NB4 (cell line): ENCODE results near the gene HS3ST3A1.
A peak's percentile ranks its signal among the peaks of the same experiment; 100 is the strongest.

Experiments used
- DNase-seq: peaks from one replicate; pipeline ENCODE4 v3.0.0; 2010; ENCODE audit warnings: low read depth
- H3K4me3 ChIP-seq: one replicate; pipeline ENCODE4 v1.5.1; 2011; ENCODE audit warnings: mild to moderate bottlenecking, low read depth, low read length, moderate library complexity
- CTCF ChIP-seq: IDR thresholded peaks from one replicate; pipeline ENCODE4 v1.5.1; 2012; ENCODE audit warnings: low read depth, low read length
- MAX ChIP-seq: IDR thresholded peaks from 2 replicates; pipeline ENCODE4 v1.6.1; 2011; ENCODE audit warnings: low read depth, low read length
- MYC ChIP-seq: IDR thresholded peaks from 2 replicates; pipeline ENCODE4 v1.6.1; 2011; ENCODE audit warnings: low read depth, low read length
- POLR2A ChIP-seq: IDR thresholded peaks from 2 replicates; pipeline ENCODE4 v1.6.1; 2011; ENCODE audit warnings: mild to moderate bottlenecking; ENCODE audit not compliant: insufficient read length; ENCODE audit errors: extremely low read depth

The HS3ST3A1 gene

GRCh38 chr17:13601776-13602551 lies at the start of gene HS3ST3A1:
HS3ST3A1 (minus strand) TSS chr17:13601929; CDS start chr17:13601129, 800 bp downstream.
- peak within 1 kb of the TSS; percentile 62 for H3K4me3 ChIP-seq
- peak; percentile 93 for DNase-seq
- TF ChIP-seq MAX: no peak
- TF ChIP-seq POLR2A: no peak
- TF ChIP-seq MYC: no peak
- no peak for TF ChIP-seq CTCF

- DNase-seq: no peak
- no peak overlapping the region for H3K4me3 ChIP-seq
- TF ChIP-seq MYC (no peak), POLR2A (no peak), CTCF (no peak)
Measured at GRCh38 chr17:13650096-13650675, 48.5 kb upstream of the HS3ST3A1 start.

- TF ChIP-seq POLR2A (no peak), CTCF (no peak), MYC (no peak)
- DNase-seq: no peak
- H3K4me3 ChIP-seq: no peak overlapping the region
Measured at GRCh38 chr17:13647543-13648021, 45.9 kb upstream of the HS3ST3A1 start.

- TF ChIP-seq POLR2A (no peak), MAX (no peak), MYC (no peak), CTCF (no peak)
- no peak for DNase-seq
- no peak overlapping the region for H3K4me3 ChIP-seq
Measured at GRCh38 chr17:13646969-13647542, 45.3 kb upstream of the HS3ST3A1 start.

- TF ChIP-seq CTCF (no peak), POLR2A (no peak), MAX (no peak), MYC (no peak)
- DNase-seq: no peak
- H3K4me3 ChIP-seq: no peak overlapping the region
Measured at GRCh38 chr17:13646411-13646810, 44.7 kb upstream of the HS3ST3A1 start.
